ENCODE data around the gene ADAM8. TPM values are rescaled to one million over a fixed set of nuclear protein-coding genes. Genes with fewer than 3 reads are reported as not detected.
"Not testable (repeated sequence)": the region's sequence is repeated elsewhere in the genome, so short reads cannot be mapped to it uniquely, and the experiment has no call there.

Gene ADAM8
- total and polyA plus RNA-seq, 4 donors: 4.4 to 79.2 (median 27.4) TPM

DNA sequence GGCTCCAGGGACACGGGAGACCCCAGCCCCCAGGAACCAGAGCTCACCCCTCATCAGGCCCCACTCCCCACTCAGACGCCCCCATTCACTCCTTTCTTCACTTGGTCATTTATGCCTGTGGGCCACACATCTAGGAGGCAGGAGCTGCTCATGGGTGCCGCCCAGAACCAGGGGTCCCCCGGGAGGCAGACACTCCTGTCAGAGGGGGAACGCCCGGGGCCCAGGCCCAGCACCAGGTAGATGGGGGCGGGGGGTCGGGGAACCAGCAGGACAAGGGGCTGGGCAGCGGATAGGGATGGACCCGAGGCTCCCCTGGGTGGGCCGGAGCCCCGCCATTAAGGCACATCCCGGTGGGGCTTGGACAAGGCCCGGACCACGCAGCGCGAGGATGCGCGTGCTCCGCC is 48.2 kb upstream of the ADAM8 start:
- no peak for ATAC-seq (ENCODE audit: insufficient read depth, low FRiP score)
- Histone ChIP-seq H3K27ac (ENCODE audit: low read depth in 1 of 2, low read length in 1 of 2) (no peak overlapping the region), H3K36me3 (ENCODE audit: control insufficient read depth in 4 of 4, insufficient read depth in 4 of 4, low read length in 4 of 4) (no peaks in the 10 kb centered on the region), H3K9me3 (ENCODE audit: control insufficient read depth in 4 of 4, insufficient read depth in 3 of 4, low read length in 3 of 4) (peaks cover 0 to 7% (median 0%) of the 10 kb centered on the region in 4 donors), H3K4me3 (no peak overlapping the region), H3K9ac (ENCODE audit: insufficient read depth in 1 of 2, low read length in 2 of 2) (no peak overlapping the region), H3K4me1 (ENCODE audit: control insufficient read depth in 5 of 5, insufficient read depth in 5 of 5, low read length in 5 of 5) (peaks cover 0 to 10% (median 0%) of the 10 kb centered on the region in 5 donors), H3K27me3 (ENCODE audit: control insufficient read depth in 3 of 3, insufficient read depth in 3 of 3, low read length in 2 of 3) (peaks cover 16 to 48% (median 34%) of the 10 kb centered on the region in 3 donors)
- TF ChIP-seq, protein P1, sequence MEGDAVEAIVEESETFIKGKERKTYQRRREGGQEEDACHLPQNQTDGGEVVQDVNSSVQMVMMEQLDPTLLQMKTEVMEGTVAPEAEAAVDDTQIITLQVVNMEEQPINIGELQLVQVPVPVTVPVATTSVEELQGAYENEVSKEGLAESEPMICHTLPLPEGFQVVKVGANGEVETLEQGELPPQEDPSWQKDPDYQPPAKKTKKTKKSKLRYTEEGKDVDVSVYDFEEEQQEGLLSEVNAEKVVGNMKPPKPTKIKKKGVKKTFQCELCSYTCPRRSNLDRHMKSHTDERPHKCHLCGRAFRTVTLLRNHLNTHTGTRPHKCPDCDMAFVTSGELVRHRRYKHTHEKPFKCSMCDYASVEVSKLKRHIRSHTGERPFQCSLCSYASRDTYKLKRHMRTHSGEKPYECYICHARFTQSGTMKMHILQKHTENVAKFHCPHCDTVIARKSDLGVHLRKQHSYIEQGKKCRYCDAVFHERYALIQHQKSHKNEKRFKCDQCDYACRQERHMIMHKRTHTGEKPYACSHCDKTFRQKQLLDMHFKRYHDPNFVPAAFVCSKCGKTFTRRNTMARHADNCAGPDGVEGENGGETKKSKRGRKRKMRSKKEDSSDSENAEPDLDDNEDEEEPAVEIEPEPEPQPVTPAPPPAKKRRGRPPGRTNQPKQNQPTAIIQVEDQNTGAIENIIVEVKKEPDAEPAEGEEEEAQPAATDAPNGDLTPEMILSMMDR (IDR thresholded peaks at IDR 0.05; ENCODE audit: control extremely low read depth, extremely low read depth): no peak
- WGBS, 2 donors: 17 to 31% methylated on average over 16 to 20 of the region's 20 CpGs
- DNase-seq: no peak

GRCh38 chr10:133324198-133324792 is 47.6 kb upstream of the ADAM8 start:
- H3K4me3 ChIP-seq: no peak overlapping the region
- DNase-seq: peak in 1 of 3 donors; percentile 44
- no peaks in the 10 kb centered on the region for H3K36me3 ChIP-seq (ENCODE audit: control insufficient read depth in 4 of 4, insufficient read depth in 4 of 4, low read length in 4 of 4)
- H3K27me3 ChIP-seq (ENCODE audit: control insufficient read depth in 3 of 3, insufficient read depth in 3 of 3, low read length in 2 of 3): peaks cover 16 to 49% (median 33%) of the 10 kb centered on the region in 3 donors
- ATAC-seq (ENCODE audit: insufficient read depth, low FRiP score): no peak
- TF ChIP-seq, protein P1 (IDR thresholded peaks at IDR 0.05; ENCODE audit: control extremely low read depth, extremely low read depth): no peak
- H3K9ac ChIP-seq (ENCODE audit: insufficient read depth in 1 of 2, low read length in 2 of 2): no peak overlapping the region
- WGBS, 2 donors: 8 to 25% methylated on average over 8 to 13 of the region's 13 CpGs
- H3K27ac ChIP-seq (ENCODE audit: low read depth in 1 of 2, low read length in 1 of 2): no peak overlapping the region
- H3K9me3 ChIP-seq (ENCODE audit: control insufficient read depth in 4 of 4, insufficient read depth in 3 of 4, low read length in 3 of 4): peaks cover 0 to 7% (median 0%) of the 10 kb centered on the region in 4 donors
- peaks cover 0 to 10% (median 0%) of the 10 kb centered on the region in 5 donors for H3K4me1 ChIP-seq (ENCODE audit: control insufficient read depth in 5 of 5, insufficient read depth in 5 of 5, low read length in 5 of 5)

- not testable (repeated sequence) for ATAC-seq (ENCODE audit: insufficient read depth, low FRiP score); DNase-seq
- 66 to 80% methylated on average over 6 to 12 of the region's 14 CpGs for WGBS, 2 donors
These were observed 45.5 kb upstream of the ADAM8 start for GRCh38 chr10:133322064-133322709.

DNA sequence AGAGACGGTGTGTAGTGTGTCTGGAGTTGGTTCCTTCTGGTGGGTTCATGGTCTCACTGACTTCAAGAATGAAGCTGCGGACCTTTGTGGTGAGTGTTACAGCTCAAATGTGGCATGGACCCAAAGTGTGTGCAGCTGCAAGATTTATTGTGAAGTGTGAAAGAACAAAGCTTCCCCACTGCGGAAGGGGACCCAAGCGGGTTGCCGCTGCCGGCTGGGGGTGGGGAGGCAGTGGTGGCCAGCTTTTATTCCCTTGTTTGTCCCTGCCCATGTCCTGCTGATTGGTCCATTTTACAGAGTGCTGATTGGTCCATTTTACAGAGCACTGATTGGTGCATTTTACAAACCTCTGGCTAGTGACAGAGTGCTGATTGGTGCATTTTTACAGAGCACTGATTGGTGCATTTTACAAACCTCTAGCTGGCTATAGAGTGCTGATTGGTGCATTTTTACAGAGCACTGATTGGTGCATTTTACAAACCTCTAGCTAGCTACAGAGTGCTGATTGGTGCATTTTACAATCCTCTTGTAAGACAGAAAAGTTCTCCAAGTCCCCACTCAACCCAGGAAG is 44.3 kb upstream of the ADAM8 start:
- 92 to 97% methylated on average over 6 of the region's 6 CpGs for WGBS, 2 donors
- not testable (repeated sequence) for H3K9me3 ChIP-seq (ENCODE audit: control insufficient read depth in 4 of 4, insufficient read depth in 3 of 4, low read length in 3 of 4); H3K9ac ChIP-seq (ENCODE audit: insufficient read depth in 1 of 2, low read length in 2 of 2); H3K27ac ChIP-seq (ENCODE audit: low read depth in 1 of 2, low read length in 1 of 2); ATAC-seq (ENCODE audit: insufficient read depth, low FRiP score); DNase-seq; H3K36me3 ChIP-seq (ENCODE audit: control insufficient read depth in 4 of 4, insufficient read depth in 4 of 4, low read length in 4 of 4); H3K4me1 ChIP-seq (ENCODE audit: control insufficient read depth in 5 of 5, insufficient read depth in 5 of 5, low read length in 5 of 5); H3K4me3 ChIP-seq
- peaks cover 5 to 20% (median 11%) of the 10 kb centered on the region in 3 donors for H3K27me3 ChIP-seq (ENCODE audit: control insufficient read depth in 3 of 3, insufficient read depth in 3 of 3, low read length in 2 of 3)

More at GRCh38 chr10:133322064-133322709, 45.5 kb upstream of the ADAM8 start:
- not testable (repeated sequence) for H3K4me3 ChIP-seq; H3K9ac ChIP-seq (ENCODE audit: insufficient read depth in 1 of 2, low read length in 2 of 2); H3K9me3 ChIP-seq (ENCODE audit: control insufficient read depth in 4 of 4, insufficient read depth in 3 of 4, low read length in 3 of 4); H3K27ac ChIP-seq (ENCODE audit: low read depth in 1 of 2, low read length in 1 of 2); H3K36me3 ChIP-seq (ENCODE audit: control insufficient read depth in 4 of 4, insufficient read depth in 4 of 4, low read length in 4 of 4)
- Histone ChIP-seq H3K27me3 (ENCODE audit: control insufficient read depth in 3 of 3, insufficient read depth in 3 of 3, low read length in 2 of 3) (peaks cover 5 to 32% (median 23%) of the 10 kb centered on the region in 3 donors), H3K4me1 (ENCODE audit: control insufficient read depth in 5 of 5, insufficient read depth in 5 of 5, low read length in 5 of 5) (peaks cover 0 to 12% (median 0%) of the 10 kb centered on the region in 5 donors)
